Cardiac septum (tissue), 1 donor: ENCODE measurements around the gene COL5A2. TPM values are rescaled to one million over a fixed set of nuclear protein-coding genes. Genes with fewer than 3 reads are reported as not detected.

Experiments used
- DNase-seq: peaks from one replicate; pipeline ENCODE4 v3.0.0-alpha.2; 2020; ENCODE audit warnings: low spot score
- intact Hi-C: fragments of 100-400 bp; cut with DNase I; formaldehyde crosslinking; loops from one replicate; pipeline ENCODE4 v1.14.0; 2022
- total RNA-seq: library from RNA; stranded (reverse); fragmentation: NEBNext Ultra II Directional; extraction: Animal tissue kit (Norgen Biotek cat#: 25700); gene quantifications from one replicate; pipeline ENCODE4 v1.2.1, GENCODE V29; 2021
- donor health status: DM: no; HTN: no; CAD: no.

Gene COL5A2
- total RNA-seq, 1 donor from 2014 or later, result 16.0 TPM

- intact Hi-C loops, result no loop called here
- DNase-seq, result no peak
Observed at GRCh38 chr2:189183170-189183569, 3.6 kb upstream of the COL5A2 start.

- no peak for DNase-seq
- intact Hi-C loops, result no loop called here
Observed at GRCh38 chr2:189181706-189182105, 2.1 kb upstream of the COL5A2 start.

GRCh38 chr2:189178726-189179569, 613 bp downstream of the COL5A2 start:
- DNase-seq, result no peak
- intact Hi-C loops, result no loop called here

GRCh38 chr2:189178054-189178453, 1.5 kb downstream of the COL5A2 start:
- intact Hi-C loops, result no loop called here

GRCh38 chr2:189177251-189177840, 2.2 kb downstream of the COL5A2 start:
- no peak for DNase-seq
- intact Hi-C loops, result no loop called here

More at GRCh38 chr2:189178054-189178453, 1.5 kb downstream of the COL5A2 start:
- DNase-seq, result no peak

- intact Hi-C loops, result no loop called here
- DNase-seq, result no peak
Observed at GRCh38 chr2:189176516-189176915, 3.0 kb downstream of the COL5A2 start.

- intact Hi-C loops, result no loop called here
- DNase-seq, result no peak
Observed at GRCh38 chr2:189175869-189176433, 3.6 kb downstream of the COL5A2 start.

GRCh38 chr2:189171956-189172609, 7.5 kb downstream of the COL5A2 start:
- DNase-seq, result no peak
- intact Hi-C loops, result no loop called here

- intact Hi-C loops, result no loop called here
- no peak for DNase-seq
Observed at GRCh38 chr2:189168856-189169499, 10.6 kb downstream of the COL5A2 start.

GRCh38 chr2:189165656-189166380, 13.7 kb downstream of the COL5A2 start:
- intact Hi-C loops, result no loop called here
- DNase-seq, result no peak

GRCh38 chr2:189164746-189165145, 14.8 kb downstream of the COL5A2 start:
- no peak for DNase-seq
- intact Hi-C loops, result no loop called here

GRCh38 chr2:189163889-189164288, 15.7 kb downstream of the COL5A2 start:
- no peak for DNase-seq
- intact Hi-C loops, result no loop called here

- intact Hi-C loops, result no loop called here
- no peak for DNase-seq
Observed at GRCh38 chr2:189162566-189162965, 17.0 kb downstream of the COL5A2 start.

- intact Hi-C loops, result no loop called here
- DNase-seq, result no peak
Observed at GRCh38 chr2:189161894-189162293, 17.7 kb downstream of the COL5A2 start.

- intact Hi-C loops, result no loop called here
- DNase-seq, result no peak
Observed at GRCh38 chr2:189159717-189160116, 19.8 kb downstream of the COL5A2 start.

- intact Hi-C loops, result no loop called here
- DNase-seq, result no peak
Observed at GRCh38 chr2:189159273-189159672, 20.3 kb downstream of the COL5A2 start.

GRCh38 chr2:189157939-189158338, 21.6 kb downstream of the COL5A2 start:
- DNase-seq, result no peak
- intact Hi-C loops, result no loop called here

GRCh38 chr2:189157456-189157855, 22.1 kb downstream of the COL5A2 start:
- DNase-seq, result no peak
- intact Hi-C loops, result no loop called here

GRCh38 chr2:189155795-189156194, 23.8 kb downstream of the COL5A2 start:
- no peak for DNase-seq
- intact Hi-C loops, result no loop called here
